GM23338 (cell line): ENCODE results near the gene GFRA4. TPM values are rescaled to one million over a fixed set of nuclear protein-coding genes. Genes with fewer than 3 reads are reported as not detected.

Experiments used
- ATAC-seq: fragments of 200-7000 bp; cut with Tn5 transposase; 3 replicates; pipeline ENCODE4 v1.9.1; 2020
- DNase-seq: peaks from one replicate; pipeline ENCODE4 v3.0.0-alpha.2; 2015; ENCODE audit warnings: low spot score
- H2AFZ ChIP-seq: fragments of 200-600 bp; sonication (generic); 2 replicates; pipeline ENCODE4 v1.8.0; 2016; ENCODE audit warnings: antibody characterized with exemption, mild to moderate bottlenecking, moderate library complexity
- H3F3A ChIP-seq: fragments of 200-600 bp; sonication (generic); replicated peaks from 2 replicates; pipeline ENCODE4 v1.8.0; 2017; ENCODE audit warnings: antibody characterized with exemption, mixed run types, low read depth
- H3K27ac ChIP-seq: fragments of 200-600 bp; sonication (generic); 2 replicates; pipeline ENCODE4 v1.6.1; 2016; ENCODE audit warnings: low read depth
- H3K27me3 ChIP-seq: fragments of 200-600 bp; sonication (generic); 2 replicates; pipeline ENCODE4 v1.8.0; 2016; ENCODE audit warnings: mild to moderate bottlenecking, mixed run types, moderate library complexity; ENCODE audit not compliant: insufficient read depth
- H3K36me3 ChIP-seq: fragments of 200-600 bp; sonication (generic); 2 replicates; pipeline ENCODE4 v1.8.0; 2016; ENCODE audit warnings: mild to moderate bottlenecking; ENCODE audit not compliant: insufficient read depth
- H3K4me1 ChIP-seq: fragments of 200-600 bp; sonication (generic); 2 replicates; pipeline ENCODE4 v1.8.0; 2016; ENCODE audit warnings: mild to moderate bottlenecking, moderate library complexity; ENCODE audit not compliant: insufficient read depth
- H3K4me2 ChIP-seq: fragments of 200-600 bp; sonication (generic); 2 replicates; pipeline ENCODE4 v1.7.1; 2017; ENCODE audit warnings: mixed run types
- H3K4me3 ChIP-seq: fragments of 200-600 bp; sonication (generic); 2 replicates; pipeline ENCODE4 v1.6.1; 2016; ENCODE audit warnings: mixed run types
- H3K79me2 ChIP-seq: fragments of 200-600 bp; sonication (generic); replicated peaks from 2 replicates; pipeline ENCODE4 v1.8.0; 2017; ENCODE audit warnings: mild to moderate bottlenecking; ENCODE audit not compliant: insufficient read depth
- H3K9me2 ChIP-seq: fragments of 200-600 bp; sonication (generic); 2 replicates; pipeline ENCODE4 v1.8.0; 2017; ENCODE audit not compliant: insufficient read depth
- H4K20me1 ChIP-seq: fragments of 200-600 bp; sonication (generic); replicated peaks from 2 replicates; pipeline ENCODE4 v1.8.0; 2017; ENCODE audit warnings: mild to moderate bottlenecking; ENCODE audit not compliant: insufficient read depth
- H3K27ac Mint-ChIP-seq: 2 replicates; pipeline ENCODE4 v1.8.0; 2020; ENCODE audit warnings: inconsistent platforms, mild to moderate bottlenecking, moderate library complexity, mixed read lengths
- H3K27me3 Mint-ChIP-seq: 3 replicates; pipeline ENCODE4 v1.8.0; 2022; ENCODE audit warnings: low read depth, mild to moderate bottlenecking, moderate library complexity, mixed read lengths, inconsistent platforms; ENCODE audit not compliant: insufficient read depth, poor library complexity
- H3K36me3 Mint-ChIP-seq: 3 replicates; pipeline ENCODE4 v1.8.0; 2021; ENCODE audit warnings: low read depth, mild to moderate bottlenecking, inconsistent platforms, moderate library complexity, mixed read lengths
- H3K4me1 Mint-ChIP-seq: 3 replicates; pipeline ENCODE4 v1.8.0; 2020; ENCODE audit warnings: mild to moderate bottlenecking, inconsistent platforms, mixed read lengths
- H3K4me3 Mint-ChIP-seq: 3 replicates; pipeline ENCODE4 v1.8.0; 2021; ENCODE audit warnings: moderate library complexity, mild to moderate bottlenecking, inconsistent platforms, mixed read lengths
- H3K9me3 Mint-ChIP-seq: 3 replicates; pipeline ENCODE4 v1.8.0; 2020; ENCODE audit warnings: moderate library complexity, mild to moderate bottlenecking, inconsistent platforms, mixed read lengths
- CREB1 ChIP-seq: fragments of 250-450 bp; sonication (Bioruptor Pico); IDR thresholded peaks from 2 replicates; pipeline ENCODE4 v1.5.0; 2020; ENCODE audit warnings: low read depth, mild to moderate bottlenecking, moderate library complexity
- EZH2 ChIP-seq: fragments of 200-600 bp; sonication (generic); IDR thresholded peaks from one replicate; pipeline ENCODE4 v1.8.0; 2017; ENCODE audit warnings: antibody characterized with exemption, mild to moderate bottlenecking, low read depth; ENCODE audit not compliant: unreplicated experiment
- EZH2phosphoT487 ChIP-seq: fragments of 200-600 bp; sonication (generic); IDR thresholded peaks from one replicate; pipeline ENCODE4 v1.8.1; 2018; ENCODE audit warnings: antibody characterized with exemption; ENCODE audit not compliant: unreplicated experiment
- JUNB ChIP-seq: IDR thresholded peaks from one replicate; pipeline ENCODE4 v1.6.1; 2016; ENCODE audit warnings: antibody characterized with exemption; ENCODE audit not compliant: unreplicated experiment
- NANOG ChIP-seq: IDR thresholded peaks from 2 replicates; pipeline ENCODE4 v1.6.1; 2016; ENCODE audit warnings: antibody characterized with exemption, borderline replicate concordance
- POLR2AphosphoS5 ChIP-seq: IDR thresholded peaks from 2 replicates; pipeline ENCODE4 v1.6.1; 2016; ENCODE audit warnings: antibody characterized with exemption, low read depth
- STAT1 ChIP-seq: IDR thresholded peaks from one replicate; pipeline ENCODE4 v1.6.1; 2016; ENCODE audit warnings: antibody characterized with exemption; ENCODE audit not compliant: unreplicated experiment
- ZNF114 ChIP-seq: fragments of 250-450 bp; sonication (Bioruptor Pico); IDR thresholded peaks from 2 replicates; pipeline ENCODE4 v1.5.0; 2020; ENCODE audit warnings: mild to moderate bottlenecking, moderate library complexity
- ZNF331 ChIP-seq: fragments of 250-450 bp; sonication (Bioruptor Pico); IDR thresholded peaks from 2 replicates; pipeline ENCODE4 v1.5.0; 2020; ENCODE audit warnings: low read depth, mild to moderate bottlenecking, moderate library complexity
- polyA plus RNA-seq: library from polyadenylated mRNA; unstranded; fragments of >200 nt; fragmentation: Nextera tagmentation; extraction: Ambion mirVana; gene quantifications from 2 replicates; pipeline ENCODE4 v1.2.1, GENCODE V29; 2016
- total RNA-seq: library from RNA; depleted of rRNA; stranded (reverse); fragments of >200 nt; shearing (Covaris generic); gene quantifications from 2 replicates; pipeline ENCODE4 v1.2.3, GENCODE V29; 2014
- TF ChIP-seq, protein P1 (sequence below): fragments of 250-450 bp; sonication (Bioruptor Pico); IDR thresholded peaks from 2 replicates; pipeline ENCODE4 v1.5.0; 2020; ENCODE audit warnings: mild to moderate bottlenecking, moderate library complexity
- TF ChIP-seq, protein P2 (sequence below): IDR thresholded peaks from one replicate; pipeline ENCODE4 v1.6.1; 2018; ENCODE audit warnings: antibody characterized with exemption; ENCODE audit not compliant: unreplicated experiment
- TF ChIP-seq, protein P3 (sequence below), 2 experiments: fragments of 200-600 bp in 1 of 2; sonication (generic) in 1 of 2; conservative IDR thresholded peaks; 2 replicates each; pipeline versions ENCODE4 v1.5.1 to v1.6.1; 2016 to 2017; ENCODE audit warnings: antibody characterized with exemption in 2 of 2, low read depth in 2 of 2, mild to moderate bottlenecking in 2 of 2, moderate library complexity in 1 of 2
- TF ChIP-seq, protein P4 (sequence below): IDR thresholded peaks from 2 replicates; pipeline ENCODE4 v1.6.1; 2016; ENCODE audit warnings: antibody characterized with exemption

Gene GFRA4
- total and polyA plus RNA-seq, 2 experiments from 2014 or later = not detected

DNA sequence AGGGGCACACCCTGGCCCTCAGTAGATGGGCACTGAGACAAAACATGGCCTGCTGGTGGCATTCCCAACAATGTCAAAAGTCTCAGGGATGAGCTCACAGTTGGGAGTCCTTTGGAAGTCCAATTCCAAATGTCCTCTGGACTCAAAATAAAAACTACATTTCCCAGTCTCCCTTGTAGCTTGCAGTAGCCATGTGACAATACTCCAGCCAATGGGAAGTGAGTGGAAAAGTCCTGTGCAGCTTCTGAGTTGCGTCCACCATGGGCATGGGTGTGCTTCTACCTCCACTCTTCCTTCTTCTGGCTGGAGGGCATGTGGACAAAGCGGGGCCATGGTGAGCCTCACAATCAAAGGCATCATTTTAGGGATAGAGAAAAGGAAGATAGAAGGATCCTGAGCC lies 24.5 kb upstream of the GFRA4 start:
- Mint-ChIP-seq H3K4me1 (peaks cover 22% of the 10 kb centered on the region), H3K27me3 (peaks cover 21% of the 10 kb centered on the region), H3K36me3 (no peaks in the 10 kb centered on the region; the same call in 2 of the 3 replicates), H3K27ac (no peak overlapping the region), H3K9me3 (no peaks in the 10 kb centered on the region), H3K4me3 (no peak overlapping the region)
- H3K9me2 ChIP-seq = 0 out of 2 replicates have a peak, but pooled peaks cover 3% of the 10 kb centered on the region
- no peak overlapping the region for H3K4me2 ChIP-seq
- H3K4me3 ChIP-seq = no peak overlapping the region
- H3K27me3 ChIP-seq = peaks cover 12% of the 10 kb centered on the region
- TF ChIP-seq, protein P1, sequence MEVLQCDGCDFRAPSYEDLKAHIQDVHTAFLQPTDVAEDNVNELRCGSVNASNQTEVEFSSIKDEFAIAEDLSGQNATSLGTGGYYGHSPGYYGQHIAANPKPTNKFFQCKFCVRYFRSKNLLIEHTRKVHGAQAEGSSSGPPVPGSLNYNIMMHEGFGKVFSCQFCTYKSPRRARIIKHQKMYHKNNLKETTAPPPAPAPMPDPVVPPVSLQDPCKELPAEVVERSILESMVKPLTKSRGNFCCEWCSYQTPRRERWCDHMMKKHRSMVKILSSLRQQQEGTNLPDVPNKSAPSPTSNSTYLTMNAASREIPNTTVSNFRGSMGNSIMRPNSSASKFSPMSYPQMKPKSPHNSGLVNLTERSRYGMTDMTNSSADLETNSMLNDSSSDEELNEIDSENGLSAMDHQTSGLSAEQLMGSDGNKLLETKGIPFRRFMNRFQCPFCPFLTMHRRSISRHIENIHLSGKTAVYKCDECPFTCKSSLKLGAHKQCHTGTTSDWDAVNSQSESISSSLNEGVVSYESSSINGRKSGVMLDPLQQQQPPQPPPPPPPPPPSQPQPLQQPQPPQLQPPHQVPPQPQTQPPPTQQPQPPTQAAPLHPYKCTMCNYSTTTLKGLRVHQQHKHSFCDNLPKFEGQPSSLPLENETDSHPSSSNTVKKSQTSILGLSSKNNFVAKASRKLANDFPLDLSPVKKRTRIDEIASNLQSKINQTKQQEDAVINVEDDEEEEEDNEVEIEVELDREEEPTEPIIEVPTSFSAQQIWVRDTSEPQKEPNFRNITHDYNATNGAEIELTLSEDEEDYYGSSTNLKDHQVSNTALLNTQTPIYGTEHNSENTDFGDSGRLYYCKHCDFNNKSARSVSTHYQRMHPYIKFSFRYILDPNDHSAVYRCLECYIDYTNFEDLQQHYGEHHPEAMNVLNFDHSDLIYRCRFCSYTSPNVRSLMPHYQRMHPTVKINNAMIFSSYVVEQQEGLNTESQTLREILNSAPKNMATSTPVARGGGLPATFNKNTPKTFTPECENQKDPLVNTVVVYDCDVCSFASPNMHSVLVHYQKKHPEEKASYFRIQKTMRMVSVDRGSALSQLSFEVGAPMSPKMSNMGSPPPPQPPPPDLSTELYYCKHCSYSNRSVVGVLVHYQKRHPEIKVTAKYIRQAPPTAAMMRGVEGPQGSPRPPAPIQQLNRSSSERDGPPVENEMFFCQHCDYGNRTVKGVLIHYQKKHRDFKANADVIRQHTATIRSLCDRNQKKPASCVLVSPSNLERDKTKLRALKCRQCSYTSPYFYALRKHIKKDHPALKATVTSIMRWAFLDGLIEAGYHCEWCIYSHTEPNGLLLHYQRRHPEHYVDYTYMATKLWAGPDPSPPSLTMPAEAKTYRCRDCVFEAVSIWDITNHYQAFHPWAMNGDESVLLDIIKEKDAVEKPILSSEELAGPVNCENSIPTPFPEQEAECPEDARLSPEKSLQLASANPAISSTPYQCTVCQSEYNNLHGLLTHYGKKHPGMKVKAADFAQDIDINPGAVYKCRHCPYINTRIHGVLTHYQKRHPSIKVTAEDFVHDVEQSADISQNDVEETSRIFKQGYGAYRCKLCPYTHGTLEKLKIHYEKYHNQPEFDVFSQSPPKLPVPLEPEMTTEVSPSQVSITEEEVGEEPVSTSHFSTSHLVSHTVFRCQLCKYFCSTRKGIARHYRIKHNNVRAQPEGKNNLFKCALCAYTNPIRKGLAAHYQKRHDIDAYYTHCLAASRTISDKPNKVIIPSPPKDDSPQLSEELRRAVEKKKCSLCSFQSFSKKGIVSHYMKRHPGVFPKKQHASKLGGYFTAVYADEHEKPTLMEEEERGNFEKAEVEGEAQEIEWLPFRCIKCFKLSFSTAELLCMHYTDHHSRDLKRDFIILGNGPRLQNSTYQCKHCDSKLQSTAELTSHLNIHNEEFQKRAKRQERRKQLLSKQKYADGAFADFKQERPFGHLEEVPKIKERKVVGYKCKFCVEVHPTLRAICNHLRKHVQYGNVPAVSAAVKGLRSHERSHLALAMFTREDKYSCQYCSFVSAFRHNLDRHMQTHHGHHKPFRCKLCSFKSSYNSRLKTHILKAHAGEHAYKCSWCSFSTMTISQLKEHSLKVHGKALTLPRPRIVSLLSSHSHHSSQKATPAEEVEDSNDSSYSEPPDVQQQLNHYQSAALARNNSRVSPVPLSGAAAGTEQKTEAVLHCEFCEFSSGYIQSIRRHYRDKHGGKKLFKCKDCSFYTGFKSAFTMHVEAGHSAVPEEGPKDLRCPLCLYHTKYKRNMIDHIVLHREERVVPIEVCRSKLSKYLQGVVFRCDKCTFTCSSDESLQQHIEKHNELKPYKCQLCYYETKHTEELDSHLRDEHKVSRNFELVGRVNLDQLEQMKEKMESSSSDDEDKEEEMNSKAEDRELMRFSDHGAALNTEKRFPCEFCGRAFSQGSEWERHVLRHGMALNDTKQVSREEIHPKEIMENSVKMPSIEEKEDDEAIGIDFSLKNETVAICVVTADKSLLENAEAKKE (CRISPR knock-in tag) = no peak
- TF ChIP-seq POLR2AphosphoS5 (0 out of 2 replicates have a peak, but pooled peaks have one; percentile 25), ZNF114 (no peak), EZH2phosphoT487 (no peak), NANOG (no peak), EZH2 (no peak), JUNB (no peak), ZNF331 (no peak), STAT1 (no peak), CREB1 (no peak)
- TF ChIP-seq, protein P2, sequence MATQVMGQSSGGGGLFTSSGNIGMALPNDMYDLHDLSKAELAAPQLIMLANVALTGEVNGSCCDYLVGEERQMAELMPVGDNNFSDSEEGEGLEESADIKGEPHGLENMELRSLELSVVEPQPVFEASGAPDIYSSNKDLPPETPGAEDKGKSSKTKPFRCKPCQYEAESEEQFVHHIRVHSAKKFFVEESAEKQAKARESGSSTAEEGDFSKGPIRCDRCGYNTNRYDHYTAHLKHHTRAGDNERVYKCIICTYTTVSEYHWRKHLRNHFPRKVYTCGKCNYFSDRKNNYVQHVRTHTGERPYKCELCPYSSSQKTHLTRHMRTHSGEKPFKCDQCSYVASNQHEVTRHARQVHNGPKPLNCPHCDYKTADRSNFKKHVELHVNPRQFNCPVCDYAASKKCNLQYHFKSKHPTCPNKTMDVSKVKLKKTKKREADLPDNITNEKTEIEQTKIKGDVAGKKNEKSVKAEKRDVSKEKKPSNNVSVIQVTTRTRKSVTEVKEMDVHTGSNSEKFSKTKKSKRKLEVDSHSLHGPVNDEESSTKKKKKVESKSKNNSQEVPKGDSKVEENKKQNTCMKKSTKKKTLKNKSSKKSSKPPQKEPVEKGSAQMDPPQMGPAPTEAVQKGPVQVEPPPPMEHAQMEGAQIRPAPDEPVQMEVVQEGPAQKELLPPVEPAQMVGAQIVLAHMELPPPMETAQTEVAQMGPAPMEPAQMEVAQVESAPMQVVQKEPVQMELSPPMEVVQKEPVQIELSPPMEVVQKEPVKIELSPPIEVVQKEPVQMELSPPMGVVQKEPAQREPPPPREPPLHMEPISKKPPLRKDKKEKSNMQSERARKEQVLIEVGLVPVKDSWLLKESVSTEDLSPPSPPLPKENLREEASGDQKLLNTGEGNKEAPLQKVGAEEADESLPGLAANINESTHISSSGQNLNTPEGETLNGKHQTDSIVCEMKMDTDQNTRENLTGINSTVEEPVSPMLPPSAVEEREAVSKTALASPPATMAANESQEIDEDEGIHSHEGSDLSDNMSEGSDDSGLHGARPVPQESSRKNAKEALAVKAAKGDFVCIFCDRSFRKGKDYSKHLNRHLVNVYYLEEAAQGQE = no peak
- TF ChIP-seq, protein P3, sequence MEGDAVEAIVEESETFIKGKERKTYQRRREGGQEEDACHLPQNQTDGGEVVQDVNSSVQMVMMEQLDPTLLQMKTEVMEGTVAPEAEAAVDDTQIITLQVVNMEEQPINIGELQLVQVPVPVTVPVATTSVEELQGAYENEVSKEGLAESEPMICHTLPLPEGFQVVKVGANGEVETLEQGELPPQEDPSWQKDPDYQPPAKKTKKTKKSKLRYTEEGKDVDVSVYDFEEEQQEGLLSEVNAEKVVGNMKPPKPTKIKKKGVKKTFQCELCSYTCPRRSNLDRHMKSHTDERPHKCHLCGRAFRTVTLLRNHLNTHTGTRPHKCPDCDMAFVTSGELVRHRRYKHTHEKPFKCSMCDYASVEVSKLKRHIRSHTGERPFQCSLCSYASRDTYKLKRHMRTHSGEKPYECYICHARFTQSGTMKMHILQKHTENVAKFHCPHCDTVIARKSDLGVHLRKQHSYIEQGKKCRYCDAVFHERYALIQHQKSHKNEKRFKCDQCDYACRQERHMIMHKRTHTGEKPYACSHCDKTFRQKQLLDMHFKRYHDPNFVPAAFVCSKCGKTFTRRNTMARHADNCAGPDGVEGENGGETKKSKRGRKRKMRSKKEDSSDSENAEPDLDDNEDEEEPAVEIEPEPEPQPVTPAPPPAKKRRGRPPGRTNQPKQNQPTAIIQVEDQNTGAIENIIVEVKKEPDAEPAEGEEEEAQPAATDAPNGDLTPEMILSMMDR (conservative IDR thresholded peaks at IDR 0.05; ENCODE audit: low read depth in 2 of 2) = no peak
- TF ChIP-seq, protein P4, sequence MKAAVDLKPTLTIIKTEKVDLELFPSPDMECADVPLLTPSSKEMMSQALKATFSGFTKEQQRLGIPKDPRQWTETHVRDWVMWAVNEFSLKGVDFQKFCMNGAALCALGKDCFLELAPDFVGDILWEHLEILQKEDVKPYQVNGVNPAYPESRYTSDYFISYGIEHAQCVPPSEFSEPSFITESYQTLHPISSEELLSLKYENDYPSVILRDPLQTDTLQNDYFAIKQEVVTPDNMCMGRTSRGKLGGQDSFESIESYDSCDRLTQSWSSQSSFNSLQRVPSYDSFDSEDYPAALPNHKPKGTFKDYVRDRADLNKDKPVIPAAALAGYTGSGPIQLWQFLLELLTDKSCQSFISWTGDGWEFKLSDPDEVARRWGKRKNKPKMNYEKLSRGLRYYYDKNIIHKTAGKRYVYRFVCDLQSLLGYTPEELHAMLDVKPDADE = peak; percentile 43; the same call in 1 of the 2 replicates
- H3K36me3 ChIP-seq = no peaks in the 10 kb centered on the region
- H3K79me2 ChIP-seq = no peaks in the 10 kb centered on the region
- no peaks in the 10 kb centered on the region for H4K20me1 ChIP-seq
- no peaks in the 10 kb centered on the region for H3F3A ChIP-seq
- peaks cover 25% of the 10 kb centered on the region for H3K4me1 ChIP-seq
- H3K27ac ChIP-seq = no peak overlapping the region
- peak; percentile 64 for DNase-seq
- 0 out of 2 replicates have a peak overlapping the region, but pooled peaks have one; percentile 21 for H2AFZ ChIP-seq
- ATAC-seq = peak; percentile 73
